HEK293 (cell line): Measurements from ENCODE around the gene TMEM61.

Experiments
- CTCF ChIA-PET: fragments of 350-600 bp; formaldehyde crosslinking; extraction: SDS; loops from one replicate; lab custom pipeline; 2021; ENCODE audit warnings: antibody characterized with exemption; lab: Yijun Ruan, JAX
- POLR2A ChIA-PET: fragments of 300-600 bp; formaldehyde crosslinking; extraction: SDS; loops from one replicate; lab custom pipeline; 2020; ENCODE audit warnings: antibody characterized with exemption, inconsistent platforms; lab: Yijun Ruan, JAX
- H3K27ac ChIP-seq: fragments of 200-500 bp; sonication (Bioruptor generic); 2 replicates; pipeline ENCODE4 v1.5.1; 2014; ENCODE audit warnings: low read depth, low read length, control low read depth, inconsistent platforms; ENCODE audit errors: extremely low read depth
- H3K36me3 ChIP-seq, 2 experiments: fragments of 200-500 bp in 1 of 2; sonication (Bioruptor generic) in 1 of 2; 1 replicate in 1 of 2; 2 replicates in 1 of 2; pipeline ENCODE4 v1.5.1; 2014 to 2017; ENCODE audit warnings: inconsistent platforms in 2 of 2, low read length in 2 of 2; ENCODE audit not compliant: control insufficient read depth in 2 of 2, insufficient read depth in 1 of 2
- H3K4me1 ChIP-seq: fragments of 200-500 bp; sonication (Bioruptor generic); 2 replicates; pipeline ENCODE4 v1.5.1; 2014; ENCODE audit warnings: mild to moderate bottlenecking, low read length, inconsistent platforms; ENCODE audit not compliant: control insufficient read depth, insufficient read depth
- H3K4me3 ChIP-seq: 2 replicates; pipeline ENCODE4 v1.5.1; 2011; ENCODE audit warnings: low read depth, mild to moderate bottlenecking, control low read depth, low read length, moderate library complexity
- H3K9me3 ChIP-seq: fragments of 200-500 bp; sonication (Bioruptor generic); 2 replicates; pipeline ENCODE4 v1.5.1; 2014; ENCODE audit warnings: low read depth, low read length, inconsistent platforms; ENCODE audit not compliant: control insufficient read depth, insufficient read depth
- AEBP2 ChIP-seq: fragments of 450-650 bp; formaldehyde crosslinking; IDR thresholded peaks from 2 replicates; pipeline ENCODE4 v1.5.1; 2016; ENCODE audit warnings: missing biosample characterization, missing genetic modification characterization, borderline replicate concordance
- FEZF1 ChIP-seq: fragments of 450-650 bp; formaldehyde crosslinking; IDR thresholded peaks from 2 replicates; pipeline ENCODE4 v1.5.1; 2016; ENCODE audit warnings: missing biosample characterization, missing genetic modification characterization
- HIC1 ChIP-seq: fragments of 450-650 bp; formaldehyde crosslinking; IDR thresholded peaks from 2 replicates; pipeline ENCODE4 v1.5.1; 2016; ENCODE audit warnings: missing biosample characterization, missing genetic modification characterization
- HOXA7 ChIP-seq: sonication (generic); formaldehyde crosslinking; IDR thresholded peaks from 2 replicates; pipeline ENCODE4 v1.8.1; 2022; ENCODE audit warnings: missing genetic modification reagents, borderline replicate concordance
- HOXC10 ChIP-seq: sonication (generic); formaldehyde crosslinking; IDR thresholded peaks from 2 replicates; pipeline ENCODE4 v1.8.1; 2023; ENCODE audit warnings: mild to moderate bottlenecking, missing genetic modification reagents
- KLF9 ChIP-seq: fragments of 450-650 bp; formaldehyde crosslinking; IDR thresholded peaks from 2 replicates; pipeline ENCODE4 v1.5.1; 2016; ENCODE audit warnings: missing biosample characterization, missing genetic modification characterization, low read depth
- PRDM4 ChIP-seq: fragments of 450-650 bp; formaldehyde crosslinking; IDR thresholded peaks from 2 replicates; pipeline ENCODE4 v1.5.1; 2017; ENCODE audit warnings: missing biosample characterization, missing genetic modification characterization
- SCRT1 ChIP-seq: fragments of 450-650 bp; formaldehyde crosslinking; IDR thresholded peaks from 2 replicates; pipeline ENCODE4 v1.5.1; 2016; ENCODE audit warnings: missing biosample characterization, missing genetic modification characterization, borderline replicate concordance
- SCRT2 ChIP-seq: fragments of 450-650 bp; formaldehyde crosslinking; IDR thresholded peaks from 2 replicates; pipeline ENCODE4 v1.5.1; 2016; ENCODE audit warnings: missing biosample characterization, missing genetic modification characterization
- SP2 ChIP-seq: fragments of 450-650 bp; formaldehyde crosslinking; IDR thresholded peaks from 2 replicates; pipeline ENCODE4 v1.5.1; 2016; ENCODE audit warnings: missing biosample characterization, missing genetic modification characterization
- SP7 ChIP-seq: fragments of 450-650 bp; formaldehyde crosslinking; IDR thresholded peaks from 2 replicates; pipeline ENCODE4 v1.5.1; 2016; ENCODE audit warnings: missing biosample characterization, missing genetic modification characterization
- YY1 ChIP-seq: fragments of 450-650 bp; formaldehyde crosslinking; IDR thresholded peaks from 2 replicates; pipeline ENCODE4 v1.5.1; 2018; ENCODE audit warnings: missing biosample characterization, missing genetic modification characterization
- ZNF10 ChIP-seq: fragments of 450-650 bp; formaldehyde crosslinking; IDR thresholded peaks from 2 replicates; pipeline ENCODE4 v1.5.1; 2017; ENCODE audit warnings: missing biosample characterization, missing genetic modification characterization
- ZNF23 ChIP-seq: fragments of 450-650 bp; formaldehyde crosslinking; IDR thresholded peaks from 2 replicates; pipeline ENCODE4 v1.5.1; 2016; ENCODE audit warnings: missing biosample characterization, missing genetic modification characterization, borderline replicate concordance
- ZNF280C ChIP-seq: fragments of 450-650 bp; formaldehyde crosslinking; IDR thresholded peaks from 2 replicates; pipeline ENCODE4 v1.5.1; 2016; ENCODE audit warnings: missing biosample characterization, missing genetic modification characterization
- ZNF423 ChIP-seq: fragments of 450-650 bp; formaldehyde crosslinking; IDR thresholded peaks from 2 replicates; pipeline ENCODE4 v1.5.1; 2016; ENCODE audit warnings: missing biosample characterization, missing genetic modification characterization
- ZNF514 ChIP-seq: fragments of 450-650 bp; formaldehyde crosslinking; IDR thresholded peaks from 2 replicates; pipeline ENCODE4 v1.5.1; 2016; ENCODE audit warnings: missing biosample characterization, missing genetic modification characterization
- ZNF621 ChIP-seq: fragments of 450-650 bp; formaldehyde crosslinking; IDR thresholded peaks from 2 replicates; pipeline ENCODE4 v1.5.1; 2017; ENCODE audit warnings: missing biosample characterization, missing genetic modification characterization
- ZNF645 ChIP-seq: fragments of 450-650 bp; formaldehyde crosslinking; IDR thresholded peaks from 2 replicates; pipeline ENCODE4; 2016; ENCODE audit warnings: missing biosample characterization, missing genetic modification characterization
- ZNF692 ChIP-seq: fragments of 450-650 bp; formaldehyde crosslinking; IDR thresholded peaks from 2 replicates; pipeline ENCODE4 v1.5.1; 2016; ENCODE audit warnings: missing biosample characterization, missing genetic modification characterization
- ZNF785 ChIP-seq: fragments of 450-650 bp; formaldehyde crosslinking; IDR thresholded peaks from 2 replicates; pipeline ENCODE4 v1.5.1; 2016; ENCODE audit warnings: missing biosample characterization, missing genetic modification characterization
- ZNF792 ChIP-seq: fragments of 450-650 bp; formaldehyde crosslinking; IDR thresholded peaks from 2 replicates; pipeline ENCODE4 v1.5.1; 2016; ENCODE audit warnings: missing biosample characterization, missing genetic modification characterization

TMEM61 gene

GRCh38 chr1:55007625-55008024, 27.2 kb downstream of the TMEM61 start (continued):
- TF ChIP-seq ZNF514 = no peak
- TF ChIP-seq ZNF621 = no peak

- Histone ChIP-seq H3K36me3 (no peaks in the 10 kb centered on the region), H3K4me3 (no peak overlapping the region), H3K27ac (no peak overlapping the region), H3K9me3 (no peaks in the 10 kb centered on the region), H3K4me1 (no peaks in the 10 kb centered on the region)
- TF ChIP-seq HIC1 (tag by site-specific recombination) = no peak
- TF ChIP-seq ZNF792 = no peak
- no peak for TF ChIP-seq SCRT2 (tag by site-specific recombination)
- no peak for TF ChIP-seq FEZF1
- TF ChIP-seq SP2 (tag by site-specific recombination) = no peak
- no peak for TF ChIP-seq ZNF692 (tag by site-specific recombination)
- no peak for TF ChIP-seq SCRT1
- TF ChIP-seq AEBP2 = no peak
- no peak for TF ChIP-seq ZNF280C (tag by site-specific recombination)
- no peak for TF ChIP-seq HOXA7
- TF ChIP-seq YY1 (tag by site-specific recombination) = no peak
- no peak for TF ChIP-seq ZNF423 (tag by site-specific recombination)
- no peak for TF ChIP-seq HOXC10 (CRISPR knock-in tag)
- no peak for TF ChIP-seq ZNF785 (tag by site-specific recombination)
- TF ChIP-seq ZNF23 (tag by site-specific recombination) = no peak
- ChIA-PET POLR2A (no interaction called here), CTCF (interaction anchor here (1.4 to 2.4 kb wide), 2 partner anchors 11 to 14 kb away, joined by 9 to 12 read pairs; no protein-coding TSS in a partner anchor)
Observed at GRCh38 chr1:55010194-55010886, 29.9 kb downstream of the TMEM61 start.

- ChIA-PET POLR2A (no interaction called here), CTCF (interaction anchor here (2.4 kb wide), 1 partner anchor 11 kb away, joined by 12 read pairs; no protein-coding TSS in a partner anchor)
- Histone ChIP-seq H3K4me1 (no peaks in the 10 kb centered on the region), H3K9me3 (no peaks in the 10 kb centered on the region), H3K36me3 (no peaks in the 10 kb centered on the region), H3K27ac (no peak overlapping the region), H3K4me3 (no peak overlapping the region)
- TF ChIP-seq SP7 (tag by site-specific recombination) (no peak), ZNF10 (tag by site-specific recombination) (no peak), PRDM4 (tag by site-specific recombination) (no peak), KLF9 (tag by site-specific recombination) (no peak), ZNF645 (tag by site-specific recombination) (no peak), AEBP2 (no peak)
Observed at GRCh38 chr1:55010887-55011217, 30.4 kb downstream of the TMEM61 start.
